HG02759 (cell line): ENCODE measurements around the gene GLTPD2.

ENCODE experiments used
- ATAC-seq: cut with Tn5 transposase; IDR thresholded peaks from one replicate; pipeline ENCODE4 v1.9.1; 2021; ENCODE audit warnings: mild to moderate bottlenecking, moderate library complexity; ENCODE audit not compliant: unreplicated experiment

The GLTPD2 gene

GRCh38 chr17:4807605-4808377 is 19.0 kb downstream of the GLTPD2 start:
- ATAC-seq = no peak

GRCh38 chr17:4808378-4808767 is 19.6 kb downstream of the GLTPD2 start:
- no peak for ATAC-seq

GRCh38 chr17:4810696-4811290 is 22.0 kb downstream of the GLTPD2 start:
- no peak for ATAC-seq

- ATAC-seq = no peak
Measured at GRCh38 chr17:4811471-4811870, 22.7 kb downstream of the GLTPD2 start.

- ATAC-seq = no peak
Measured at GRCh38 chr17:4812690-4813089, 23.9 kb downstream of the GLTPD2 start.

GRCh38 chr17:4815043-4815675 is 26.4 kb downstream of the GLTPD2 start:
- ATAC-seq = no peak

- ATAC-seq = no peak
Measured at GRCh38 chr17:4816826-4817225, 28.1 kb downstream of the GLTPD2 start.

- ATAC-seq = no peak
Measured at GRCh38 chr17:4818276-4818675, 29.5 kb downstream of the GLTPD2 start.

GRCh38 chr17:4822835-4823234 is 34.1 kb downstream of the GLTPD2 start:
- no peak for ATAC-seq

GRCh38 chr17:4823373-4824089 is 34.8 kb downstream of the GLTPD2 start:
- no peak for ATAC-seq

GRCh38 chr17:4827399-4827798 is 38.6 kb downstream of the GLTPD2 start:
- no peak for ATAC-seq

GRCh38 chr17:4832829-4833177 is 44.0 kb downstream of the GLTPD2 start:
- ATAC-seq = peak; percentile 18

GRCh38 chr17:4833178-4833940 is 44.6 kb downstream of the GLTPD2 start, which contains the start of gene MINK1:
MINK1 (plus strand) TSS chr17:4833340; CDS start chr17:4833584, 244 bp downstream.
- peak; percentile 94 for ATAC-seq

GRCh38 chr17:4833941-4834680 is 45.3 kb downstream of the GLTPD2 start:
- no peak for ATAC-seq

GRCh38 chr17:4834681-4835020 is 45.9 kb downstream of the GLTPD2 start:
- no peak for ATAC-seq

- no peak for ATAC-seq
Measured at GRCh38 chr17:4836221-4836620, 47.5 kb downstream of the GLTPD2 start.

- ATAC-seq = no peak
Measured at GRCh38 chr17:4837471-4838308, 48.9 kb downstream of the GLTPD2 start.

- no peak for ATAC-seq
Measured at GRCh38 chr17:4838309-4838785, 49.6 kb downstream of the GLTPD2 start.

GRCh38 chr17:4839221-4839620 is 50.5 kb downstream of the GLTPD2 start:
- no peak for ATAC-seq
